ENCODE data around the gene SEMA3E.

SEMA3E gene

DNA sequence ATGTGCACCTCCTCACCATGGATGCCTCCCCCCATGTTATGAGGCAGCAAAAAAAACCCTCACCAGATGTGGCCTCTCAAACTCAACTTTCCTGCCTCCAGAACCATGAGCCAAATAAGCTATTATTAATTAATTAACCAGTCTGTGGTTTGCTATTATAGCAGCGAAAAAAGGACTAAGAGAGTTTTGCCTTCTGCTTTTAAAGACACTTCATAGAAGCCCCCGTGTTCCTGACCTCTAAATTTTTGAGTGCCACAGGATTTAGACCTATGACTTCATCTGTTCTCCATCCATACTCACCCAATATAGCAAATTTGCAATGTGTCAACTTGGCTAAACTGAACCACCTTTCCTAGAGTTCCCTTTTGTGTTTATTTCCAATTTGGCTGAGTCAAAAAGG, 9.2 kb upstream of the SEMA3E start:
- no peak overlapping the region for H3K27ac ChIP-seq (ENCODE audit: low read length)
- no peak overlapping the region for H3K9ac ChIP-seq (ENCODE audit: low read length)
- no peaks in the 10 kb centered on the region for H4K20me1 ChIP-seq (ENCODE audit: insufficient read depth, low read length)
- H3K9me3 ChIP-seq (ENCODE audit: insufficient read depth, low read length), result no peaks in the 10 kb centered on the region
- no peak overlapping the region for H2AFZ ChIP-seq (ENCODE audit: low read depth, low read length)
- TF ChIP-seq, protein P1, sequence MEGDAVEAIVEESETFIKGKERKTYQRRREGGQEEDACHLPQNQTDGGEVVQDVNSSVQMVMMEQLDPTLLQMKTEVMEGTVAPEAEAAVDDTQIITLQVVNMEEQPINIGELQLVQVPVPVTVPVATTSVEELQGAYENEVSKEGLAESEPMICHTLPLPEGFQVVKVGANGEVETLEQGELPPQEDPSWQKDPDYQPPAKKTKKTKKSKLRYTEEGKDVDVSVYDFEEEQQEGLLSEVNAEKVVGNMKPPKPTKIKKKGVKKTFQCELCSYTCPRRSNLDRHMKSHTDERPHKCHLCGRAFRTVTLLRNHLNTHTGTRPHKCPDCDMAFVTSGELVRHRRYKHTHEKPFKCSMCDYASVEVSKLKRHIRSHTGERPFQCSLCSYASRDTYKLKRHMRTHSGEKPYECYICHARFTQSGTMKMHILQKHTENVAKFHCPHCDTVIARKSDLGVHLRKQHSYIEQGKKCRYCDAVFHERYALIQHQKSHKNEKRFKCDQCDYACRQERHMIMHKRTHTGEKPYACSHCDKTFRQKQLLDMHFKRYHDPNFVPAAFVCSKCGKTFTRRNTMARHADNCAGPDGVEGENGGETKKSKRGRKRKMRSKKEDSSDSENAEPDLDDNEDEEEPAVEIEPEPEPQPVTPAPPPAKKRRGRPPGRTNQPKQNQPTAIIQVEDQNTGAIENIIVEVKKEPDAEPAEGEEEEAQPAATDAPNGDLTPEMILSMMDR (IDR thresholded peaks at IDR 0.05; ENCODE audit: low read depth, low read length), result no peak
- no peak for TF ChIP-seq EZH2phosphoT487 (IDR thresholded peaks at IDR 0.05; ENCODE audit: low read depth)
- H3K27me3 ChIP-seq (ENCODE audit: low read depth, low read length), result no peaks in the 10 kb centered on the region
- no peaks in the 10 kb centered on the region for H3K79me2 ChIP-seq (ENCODE audit: low read length)
- H3K36me3 ChIP-seq (replicated peaks; ENCODE audit: low read depth, low read length), result no peaks in the 10 kb centered on the region
- no peak overlapping the region for H3K4me2 ChIP-seq (ENCODE audit: low read length)
- H3K4me3 ChIP-seq (ENCODE audit: low read length), result no peak overlapping the region
- H3K4me1 ChIP-seq (ENCODE audit: low read length), result 0 out of 2 replicates have a peak, but pooled peaks cover 3% of the 10 kb centered on the region

DNA sequence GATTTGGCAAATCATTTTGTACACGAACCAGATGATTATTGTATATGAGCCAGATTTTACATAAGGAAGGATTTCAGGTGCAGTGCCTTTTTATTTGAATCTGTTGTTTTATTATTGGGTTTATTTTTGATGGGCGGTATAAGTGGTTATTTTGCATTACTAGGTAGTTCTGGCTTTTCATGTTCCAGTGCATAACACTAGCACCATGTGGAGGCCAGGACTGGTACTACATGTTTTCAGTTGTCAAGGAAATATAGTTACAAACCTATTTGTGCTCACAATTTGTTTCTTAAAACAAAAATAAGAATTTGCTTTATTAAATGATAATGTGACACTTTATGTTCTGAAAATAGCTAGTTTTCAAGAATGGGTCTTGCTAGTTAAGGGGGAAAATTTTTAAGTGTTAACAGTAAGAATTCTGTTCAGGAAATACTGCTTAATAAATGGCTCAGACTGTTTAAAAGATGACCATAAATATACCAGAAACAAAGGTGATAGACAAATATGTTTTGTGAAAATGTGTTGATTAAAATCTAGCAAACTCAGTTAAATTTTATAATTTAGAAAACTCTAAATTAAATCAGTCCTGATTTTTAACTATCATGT, 7.1 kb upstream of the SEMA3E start:
- no peaks in the 10 kb centered on the region for H4K20me1 ChIP-seq (ENCODE audit: insufficient read depth, low read length)
- no peak for TF ChIP-seq EZH2phosphoT487 (IDR thresholded peaks at IDR 0.05; ENCODE audit: low read depth)
- TF ChIP-seq, protein P1 (IDR thresholded peaks at IDR 0.05; ENCODE audit: low read depth, low read length), result peak; percentile 89
- H2AFZ ChIP-seq (ENCODE audit: low read depth, low read length), result 0 out of 2 replicates have a peak overlapping the region, but pooled peaks have one; percentile 17
- no peaks in the 10 kb centered on the region for H3K9me3 ChIP-seq (ENCODE audit: insufficient read depth, low read length)
- H3K4me2 ChIP-seq (ENCODE audit: low read length), result peak overlapping the region; percentile 33; the same call in 1 of the 2 replicates
- H3K9ac ChIP-seq (ENCODE audit: low read length), result no peak overlapping the region
- H3K36me3 ChIP-seq (replicated peaks; ENCODE audit: low read depth, low read length), result no peaks in the 10 kb centered on the region
- H3K27ac ChIP-seq (ENCODE audit: low read length), result no peak overlapping the region
- H3K79me2 ChIP-seq (ENCODE audit: low read length), result no peaks in the 10 kb centered on the region
- no peak overlapping the region for H3K4me3 ChIP-seq (ENCODE audit: low read length)
- no peaks in the 10 kb centered on the region for H3K27me3 ChIP-seq (ENCODE audit: low read depth, low read length)
- H3K4me1 ChIP-seq (ENCODE audit: low read length), result 0 out of 2 replicates have a peak, but pooled peaks cover 3% of the 10 kb centered on the region

DNA sequence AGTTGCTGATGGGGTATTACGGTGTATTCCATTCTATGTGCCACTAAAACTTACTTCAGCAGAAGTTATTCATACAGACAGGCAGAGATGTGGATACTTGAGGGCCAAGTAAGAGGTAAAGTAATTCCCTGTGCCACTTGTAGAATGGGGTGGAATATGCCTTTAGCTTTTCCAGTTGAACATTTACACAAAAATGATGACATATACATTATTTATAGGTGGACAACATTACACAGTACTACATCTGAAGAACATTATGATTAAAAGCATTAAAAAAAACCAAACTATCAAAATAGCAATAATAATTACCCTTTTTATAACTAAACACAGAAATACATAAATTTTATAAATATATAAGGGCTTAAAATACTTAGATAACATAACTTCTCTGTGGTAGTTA, 3.5 kb upstream of the SEMA3E start:
- Histone ChIP-seq H2AFZ (ENCODE audit: low read depth, low read length) (no peak overlapping the region), H3K27me3 (ENCODE audit: low read depth, low read length) (no peaks in the 10 kb centered on the region), H3K9me3 (ENCODE audit: insufficient read depth, low read length) (no peaks in the 10 kb centered on the region), H4K20me1 (ENCODE audit: insufficient read depth, low read length) (no peaks in the 10 kb centered on the region), H3K36me3 (replicated peaks; ENCODE audit: low read depth, low read length) (no peaks in the 10 kb centered on the region), H3K4me2 (ENCODE audit: low read length) (no peak overlapping the region), H3K27ac (ENCODE audit: low read length) (no peak overlapping the region), H3K79me2 (ENCODE audit: low read length) (no peaks in the 10 kb centered on the region), H3K9ac (ENCODE audit: low read length) (no peak overlapping the region), H3K4me3 (ENCODE audit: low read length) (no peak overlapping the region), H3K4me1 (ENCODE audit: low read length) (0 out of 2 replicates have a peak, but pooled peaks cover 3% of the 10 kb centered on the region)
- TF ChIP-seq, protein P1 (IDR thresholded peaks at IDR 0.05; ENCODE audit: low read depth, low read length), result no peak
- TF ChIP-seq EZH2phosphoT487 (IDR thresholded peaks at IDR 0.05; ENCODE audit: low read depth), result no peak

DNA sequence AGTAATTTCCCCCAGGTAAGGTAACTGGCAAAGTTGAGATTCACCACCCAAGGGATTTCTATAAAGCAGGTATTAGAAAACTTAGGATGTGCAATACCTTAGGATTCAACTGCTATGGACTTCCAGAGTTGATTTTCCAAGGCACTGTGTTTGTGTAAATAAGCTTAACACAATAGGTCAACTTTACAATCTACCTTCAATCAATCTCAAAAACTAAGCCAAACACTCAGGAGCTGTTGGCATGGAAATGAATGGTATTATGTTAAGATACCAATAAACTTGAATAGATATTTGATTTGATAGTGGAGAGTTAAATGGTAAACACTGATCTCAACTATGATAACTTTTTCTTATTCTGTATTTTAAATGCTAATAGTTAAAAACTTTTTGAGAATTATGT, 762 bp upstream of the SEMA3E start:
- H3K79me2 ChIP-seq (ENCODE audit: low read length), result no peaks in the 10 kb centered on the region
- no peaks in the 10 kb centered on the region for H3K36me3 ChIP-seq (replicated peaks; ENCODE audit: low read depth, low read length)
- H3K4me2 ChIP-seq (ENCODE audit: low read length), result no peak overlapping the region
- no peak overlapping the region for H3K27ac ChIP-seq (ENCODE audit: low read length)
- no peak overlapping the region for H3K9ac ChIP-seq (ENCODE audit: low read length)
- H3K27me3 ChIP-seq (ENCODE audit: low read depth, low read length), result no peaks in the 10 kb centered on the region
- H3K9me3 ChIP-seq (ENCODE audit: insufficient read depth, low read length), result no peaks in the 10 kb centered on the region
- H3K4me3 ChIP-seq (ENCODE audit: low read length), result no peak overlapping the region
- no peaks in the 10 kb centered on the region for H3K4me1 ChIP-seq (ENCODE audit: low read length)
- no peak overlapping the region for H2AFZ ChIP-seq (ENCODE audit: low read depth, low read length)
- TF ChIP-seq EZH2phosphoT487 (IDR thresholded peaks at IDR 0.05; ENCODE audit: low read depth), result no peak
- TF ChIP-seq, protein P1 (IDR thresholded peaks at IDR 0.05; ENCODE audit: low read depth, low read length), result no peak
- no peaks in the 10 kb centered on the region for H4K20me1 ChIP-seq (ENCODE audit: insufficient read depth, low read length)
